ENCODE results near the gene PPM1E.

The PPM1E gene

GRCh38 chr17:59000022-59000421, 244.4 kb downstream of the PPM1E start:
- DNase-seq = no peak

DNA sequence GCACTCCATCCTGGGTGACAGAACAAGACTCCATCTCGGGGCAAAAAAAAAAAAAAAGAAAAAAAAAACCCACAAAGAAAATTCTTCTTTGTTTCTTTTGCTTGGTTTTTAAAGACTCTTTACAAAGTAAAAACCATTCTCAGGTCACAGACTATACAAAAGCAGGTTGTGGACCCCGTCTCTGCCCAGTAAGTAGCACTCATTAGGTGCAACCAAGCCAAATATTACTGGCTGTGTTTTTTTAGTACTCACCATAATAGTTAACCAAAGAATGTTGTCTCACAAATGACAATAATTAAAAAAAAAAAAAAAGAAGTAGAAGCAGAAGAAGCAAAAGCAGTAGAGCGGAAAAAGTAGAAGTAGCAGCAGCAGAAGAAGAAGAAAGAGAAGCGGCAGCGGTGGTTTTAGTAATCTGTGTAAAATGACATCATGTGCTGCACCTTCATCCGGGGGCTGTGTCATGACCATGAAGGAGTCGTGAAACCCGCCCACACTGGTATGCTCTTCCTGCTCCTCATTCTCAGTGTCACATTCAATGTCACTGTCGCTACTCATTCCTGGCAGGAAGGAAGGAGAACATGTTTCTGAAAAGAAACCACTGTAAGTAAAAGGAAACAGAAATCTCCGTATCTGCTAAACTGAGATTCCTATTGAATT, 245.6 kb downstream of the PPM1E start:
- no peak for DNase-seq

- DNase-seq = no peak
Observed at GRCh38 chr17:59002126-59002525, 246.5 kb downstream of the PPM1E start.

DNA sequence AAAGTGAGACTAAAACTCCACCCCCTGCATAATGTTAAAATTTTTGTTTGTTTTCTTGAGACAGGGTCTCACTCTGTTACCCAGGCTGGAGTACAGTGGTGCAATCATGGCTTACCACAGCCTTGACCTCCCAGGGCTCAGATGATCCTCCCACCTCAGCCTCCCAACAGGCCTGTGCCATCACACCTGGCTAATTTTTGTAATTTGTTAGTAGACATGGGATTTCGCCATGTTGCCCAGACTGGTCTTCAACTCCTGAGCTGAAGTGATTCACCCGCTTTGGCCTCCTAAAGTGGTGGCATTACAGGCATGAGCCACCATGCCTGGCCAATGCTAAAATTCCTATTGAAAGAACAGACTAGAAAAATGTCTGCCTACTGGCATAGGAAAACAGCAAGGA, 247.2 kb downstream of the PPM1E start:
- DNase-seq = no peak

- DNase-seq = no peak
Observed at GRCh38 chr17:59003860-59004259, 248.2 kb downstream of the PPM1E start.

- DNase-seq = no peak
Observed at GRCh38 chr17:59004338-59005111, 248.9 kb downstream of the PPM1E start.

DNA sequence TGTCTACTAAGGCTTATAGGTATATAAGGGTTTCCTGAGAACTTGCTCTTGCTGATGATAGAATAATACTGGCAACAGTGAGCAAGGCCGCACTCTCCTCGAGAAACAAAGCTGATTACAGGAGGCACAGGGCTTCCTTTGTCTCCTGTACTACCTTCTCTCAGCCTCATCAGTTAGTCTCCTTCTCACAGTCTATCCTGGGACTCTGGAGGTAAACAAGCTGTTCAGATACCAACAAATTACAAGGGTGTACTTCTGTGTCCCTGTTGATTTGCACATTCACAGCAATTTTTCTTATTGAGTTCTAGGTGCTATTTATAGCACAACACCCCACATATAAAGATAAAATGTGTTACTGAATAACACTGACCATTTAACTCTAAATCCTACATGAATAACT, 252.3 kb downstream of the PPM1E start:
- DNase-seq = no peak

- no peak for DNase-seq
Observed at GRCh38 chr17:59008737-59009136, 253.1 kb downstream of the PPM1E start.

GRCh38 chr17:59010026-59010425, 254.4 kb downstream of the PPM1E start:
- DNase-seq = no peak

DNA sequence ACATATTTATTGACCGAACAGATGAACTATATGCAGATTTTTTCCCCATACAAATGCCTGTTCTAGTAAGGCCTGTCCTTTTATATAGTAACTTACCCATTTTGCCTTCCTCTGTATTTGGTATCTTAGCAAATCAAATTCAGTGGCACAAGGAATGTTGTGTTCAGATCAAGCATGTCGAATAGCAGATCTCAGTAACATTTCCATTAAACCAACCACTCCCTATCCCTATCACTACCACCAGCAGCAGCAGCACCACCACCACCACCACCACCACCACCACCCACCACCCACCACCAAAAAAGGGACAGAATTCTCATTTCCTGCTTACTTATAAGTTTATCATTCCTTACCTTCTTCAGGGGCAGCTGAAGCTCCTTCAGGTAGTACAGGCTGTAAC, 256.3 kb downstream of the PPM1E start:
- DNase-seq = no peak

GRCh38 chr17:59018019-59018418, 262.4 kb downstream of the PPM1E start:
- DNase-seq = no peak

DNA sequence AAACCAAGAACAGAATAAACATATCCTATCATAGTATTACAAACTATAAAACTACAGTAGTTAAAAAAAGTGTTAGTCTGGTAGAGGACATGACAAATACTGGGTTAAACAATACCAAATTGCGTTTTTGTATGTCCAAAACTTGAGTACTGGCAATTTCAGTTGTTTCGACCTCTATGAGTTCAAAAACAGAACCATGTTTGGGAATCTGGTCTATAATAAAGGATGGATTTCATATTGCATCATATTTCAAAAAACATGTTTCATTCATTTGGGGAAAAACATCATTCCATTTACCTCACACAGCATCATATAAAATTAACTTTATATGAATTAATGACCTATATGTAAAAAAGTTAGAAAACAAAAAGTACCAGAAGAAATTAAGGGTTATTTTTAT, 269.3 kb downstream of the PPM1E start:
- no peak for DNase-seq

- no peak for DNase-seq
Observed at GRCh38 chr17:59026176-59026939, 270.7 kb downstream of the PPM1E start.

- no peak for DNase-seq
Observed at GRCh38 chr17:59027750-59028149, 272.1 kb downstream of the PPM1E start.

DNA sequence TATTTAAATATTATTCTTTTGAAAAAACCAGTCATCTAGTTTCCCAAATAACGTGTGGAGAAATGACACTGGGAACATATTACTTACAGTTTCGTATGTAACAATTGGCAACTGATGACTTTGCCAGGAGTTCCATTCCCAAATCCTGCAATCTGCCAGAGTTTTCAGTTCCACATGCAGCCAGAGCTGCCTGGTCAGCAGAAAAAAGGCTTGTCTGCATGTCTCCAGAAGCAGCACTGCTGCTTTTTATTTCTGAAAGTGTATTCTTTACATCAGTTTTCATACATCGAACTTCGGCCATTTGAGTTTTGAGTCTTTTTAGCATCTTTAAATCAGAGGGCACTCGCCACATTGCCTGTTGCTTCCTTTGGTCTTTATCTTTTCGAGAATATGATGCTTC, 272.7 kb downstream of the PPM1E start:
- no peak for DNase-seq

DNA sequence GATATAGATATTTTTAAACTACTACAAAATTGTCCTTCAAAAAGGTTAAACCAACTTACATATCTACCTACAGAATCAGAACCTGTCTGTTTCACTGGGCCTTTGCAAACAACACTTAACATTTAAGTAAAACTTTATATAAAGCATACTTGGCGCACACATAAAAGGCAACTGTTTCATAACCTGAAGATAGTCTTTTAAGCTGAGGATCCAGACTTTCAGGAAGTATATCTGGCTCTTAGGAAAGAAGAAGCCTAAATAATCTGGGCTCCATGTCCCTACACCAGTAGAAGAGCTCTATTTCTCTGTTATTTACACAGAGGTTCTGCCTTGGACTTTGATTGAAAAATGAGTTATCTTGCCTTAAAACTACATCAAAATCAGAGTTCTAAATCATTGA, 275.2 kb downstream of the PPM1E start:
- no peak for DNase-seq
